Measurements from ENCODE around the gene FER.
"Not testable (repeated sequence)": the region's sequence is repeated elsewhere in the genome, so short reads cannot be mapped to it uniquely, and the experiment has no call there.

Gene FER

DNA sequence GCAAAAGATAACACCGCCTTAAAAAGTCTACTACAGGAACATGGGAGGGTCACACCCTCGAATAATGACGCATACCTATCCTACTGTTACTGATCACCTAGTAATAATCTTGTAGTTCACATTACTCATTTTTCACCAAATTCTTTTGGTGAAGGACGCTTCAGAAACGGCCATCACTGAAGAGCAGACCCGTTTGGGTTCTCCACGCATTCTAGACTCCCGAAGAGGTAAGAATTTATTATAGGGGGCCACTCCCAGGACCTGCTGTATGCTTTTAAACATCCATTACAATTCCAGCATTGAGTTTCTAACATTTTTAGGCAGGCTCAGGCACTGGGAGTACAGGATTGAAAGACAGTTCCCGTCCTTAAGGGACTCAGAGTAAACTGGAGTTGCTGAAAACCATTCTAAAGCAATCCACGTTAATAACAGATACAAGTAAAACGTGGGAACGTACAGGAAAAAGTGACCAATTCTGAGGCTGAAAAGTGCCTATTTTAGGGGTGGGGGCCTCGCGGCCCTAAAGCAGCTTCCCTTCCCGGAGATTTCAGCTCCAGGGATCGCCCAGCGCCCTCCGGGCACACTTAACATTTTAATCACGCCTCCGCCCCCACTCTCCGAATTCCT lies at the start of gene FER:
TSS of gene FER (plus strand) at position 124 of the 627 bp plus-strand sequence. CDS start 50,286 bp downstream, outside the sequence.
- no peaks in the 10 kb centered on the region for H3K4me1 ChIP-seq (ENCODE audit: insufficient read depth, low read length)

DNA sequence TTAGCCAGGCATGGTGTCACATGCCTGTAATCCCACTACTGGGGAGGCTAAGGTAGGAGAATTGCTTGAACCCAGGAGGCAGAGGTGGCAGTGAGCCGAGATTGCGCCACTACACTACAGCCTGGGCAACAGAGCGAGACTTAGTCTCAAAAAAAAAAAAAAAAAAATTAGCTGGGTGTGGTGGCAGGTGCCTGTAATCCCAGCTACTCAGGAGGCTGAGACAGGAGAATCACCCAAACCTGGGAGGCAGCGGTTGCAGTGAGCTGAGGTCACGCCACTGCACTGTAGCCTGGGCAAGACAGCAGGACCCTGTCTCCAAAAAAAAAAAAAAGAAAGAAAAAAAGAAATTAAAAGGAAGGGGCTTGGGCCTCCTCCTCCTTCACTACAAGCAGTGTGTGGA lies 47.3 kb upstream of the FER start:
- H3K9ac ChIP-seq (ENCODE audit: low read length); H3K4me3 ChIP-seq (ENCODE audit: low read depth in 1 of 2, low read length in 2 of 2); H3K27me3 ChIP-seq (ENCODE audit: control insufficient read depth in 1 of 2, insufficient read depth in 2 of 2, low read length in 2 of 2); H3K4me1 ChIP-seq (ENCODE audit: insufficient read depth, low read length); H3K27ac ChIP-seq (ENCODE audit: low read depth, low read length); H3K36me3 ChIP-seq (ENCODE audit: insufficient read depth, low read length); H3K9me3 ChIP-seq (ENCODE audit: low read length): not testable (repeated sequence)

More for the DNA sequence above, at the start of gene FER:
- Histone ChIP-seq H3K9ac (ENCODE audit: low read length) (peak within 1 kb of the TSS; percentile 99), H3K27ac (ENCODE audit: low read depth, low read length) (peak within 1 kb of the TSS; percentile 98), H3K27me3 (ENCODE audit: control insufficient read depth in 1 of 2, insufficient read depth in 2 of 2, low read length in 2 of 2) (no peaks in the 10 kb centered on the region), H3K9me3 (ENCODE audit: low read length) (no peaks in the 10 kb centered on the region), H3K36me3 (ENCODE audit: insufficient read depth, low read length) (no peaks in the 10 kb centered on the region), H3K4me3 (ENCODE audit: low read depth in 1 of 2, low read length in 2 of 2) (peak within 1 kb of the TSS; percentile 97 to 99)

GRCh38 chr5:108700930-108701329 lies 46.8 kb upstream of the FER start:
- Histone ChIP-seq H3K9ac (ENCODE audit: low read length) (no peak overlapping the region), H3K36me3 (ENCODE audit: insufficient read depth, low read length) (no peaks in the 10 kb centered on the region), H3K4me1 (ENCODE audit: insufficient read depth, low read length) (no peaks in the 10 kb centered on the region), H3K27ac (ENCODE audit: low read depth, low read length) (no peak overlapping the region), H3K4me3 (ENCODE audit: low read depth in 1 of 2, low read length in 2 of 2) (no peak overlapping the region), H3K9me3 (ENCODE audit: low read length) (no peaks in the 10 kb centered on the region), H3K27me3 (ENCODE audit: control insufficient read depth in 1 of 2, insufficient read depth in 2 of 2, low read length in 2 of 2) (no peaks in the 10 kb centered on the region)

- Histone ChIP-seq H3K27me3 (ENCODE audit: control insufficient read depth in 1 of 2, insufficient read depth in 2 of 2, low read length in 2 of 2) (no peaks in the 10 kb centered on the region), H3K4me3 (ENCODE audit: low read depth in 1 of 2, low read length in 2 of 2) (no peak overlapping the region), H3K9me3 (ENCODE audit: low read length) (no peaks in the 10 kb centered on the region), H3K4me1 (ENCODE audit: insufficient read depth, low read length) (no peaks in the 10 kb centered on the region), H3K27ac (ENCODE audit: low read depth, low read length) (no peak overlapping the region), H3K9ac (ENCODE audit: low read length) (no peak overlapping the region), H3K36me3 (ENCODE audit: insufficient read depth, low read length) (no peaks in the 10 kb centered on the region)
Measured at GRCh38 chr5:108702546-108702945, 45.2 kb upstream of the FER start.

GRCh38 chr5:108703313-108703712 lies 44.4 kb upstream of the FER start:
- Histone ChIP-seq H3K4me1 (ENCODE audit: insufficient read depth, low read length) (no peaks in the 10 kb centered on the region), H3K9ac (ENCODE audit: low read length) (no peak overlapping the region), H3K27ac (ENCODE audit: low read depth, low read length) (no peak overlapping the region), H3K27me3 (ENCODE audit: control insufficient read depth in 1 of 2, insufficient read depth in 2 of 2, low read length in 2 of 2) (no peaks in the 10 kb centered on the region), H3K4me3 (ENCODE audit: low read depth in 1 of 2, low read length in 2 of 2) (no peak overlapping the region), H3K36me3 (ENCODE audit: insufficient read depth, low read length) (no peaks in the 10 kb centered on the region), H3K9me3 (ENCODE audit: low read length) (no peaks in the 10 kb centered on the region)

GRCh38 chr5:108707141-108707540 lies 40.6 kb upstream of the FER start:
- H3K9me3 ChIP-seq (ENCODE audit: low read length), result no peaks in the 10 kb centered on the region
- H3K36me3 ChIP-seq (ENCODE audit: insufficient read depth, low read length), result no peaks in the 10 kb centered on the region
- no peak overlapping the region for H3K4me3 ChIP-seq (ENCODE audit: low read depth in 1 of 2, low read length in 2 of 2)
- no peaks in the 10 kb centered on the region for H3K27me3 ChIP-seq (ENCODE audit: control insufficient read depth in 1 of 2, insufficient read depth in 2 of 2, low read length in 2 of 2)
- H3K9ac ChIP-seq (ENCODE audit: low read length), result no peak overlapping the region
- no peaks in the 10 kb centered on the region for H3K4me1 ChIP-seq (ENCODE audit: insufficient read depth, low read length)
- no peak overlapping the region for H3K27ac ChIP-seq (ENCODE audit: low read depth, low read length)

GRCh38 chr5:108711898-108712297 lies 35.8 kb upstream of the FER start:
- Histone ChIP-seq H3K9ac (ENCODE audit: low read length) (no peak overlapping the region), H3K4me1 (ENCODE audit: insufficient read depth, low read length) (no peaks in the 10 kb centered on the region), H3K4me3 (ENCODE audit: low read depth in 1 of 2, low read length in 2 of 2) (no peak overlapping the region), H3K36me3 (ENCODE audit: insufficient read depth, low read length) (no peaks in the 10 kb centered on the region), H3K9me3 (ENCODE audit: low read length) (no peaks in the 10 kb centered on the region), H3K27me3 (ENCODE audit: control insufficient read depth in 1 of 2, insufficient read depth in 2 of 2, low read length in 2 of 2) (no peaks in the 10 kb centered on the region), H3K27ac (ENCODE audit: low read depth, low read length) (no peak overlapping the region)

- no peak overlapping the region for H3K27ac ChIP-seq (ENCODE audit: low read depth, low read length)
- no peaks in the 10 kb centered on the region for H3K36me3 ChIP-seq (ENCODE audit: insufficient read depth, low read length)
- no peaks in the 10 kb centered on the region for H3K27me3 ChIP-seq (ENCODE audit: control insufficient read depth in 1 of 2, insufficient read depth in 2 of 2, low read length in 2 of 2)
- no peak overlapping the region for H3K4me3 ChIP-seq (ENCODE audit: low read depth in 1 of 2, low read length in 2 of 2)
- H3K9me3 ChIP-seq (ENCODE audit: low read length), result no peaks in the 10 kb centered on the region
- no peak overlapping the region for H3K9ac ChIP-seq (ENCODE audit: low read length)
- no peaks in the 10 kb centered on the region for H3K4me1 ChIP-seq (ENCODE audit: insufficient read depth, low read length)
Measured at GRCh38 chr5:108715408-108715807, 32.3 kb upstream of the FER start.

DNA sequence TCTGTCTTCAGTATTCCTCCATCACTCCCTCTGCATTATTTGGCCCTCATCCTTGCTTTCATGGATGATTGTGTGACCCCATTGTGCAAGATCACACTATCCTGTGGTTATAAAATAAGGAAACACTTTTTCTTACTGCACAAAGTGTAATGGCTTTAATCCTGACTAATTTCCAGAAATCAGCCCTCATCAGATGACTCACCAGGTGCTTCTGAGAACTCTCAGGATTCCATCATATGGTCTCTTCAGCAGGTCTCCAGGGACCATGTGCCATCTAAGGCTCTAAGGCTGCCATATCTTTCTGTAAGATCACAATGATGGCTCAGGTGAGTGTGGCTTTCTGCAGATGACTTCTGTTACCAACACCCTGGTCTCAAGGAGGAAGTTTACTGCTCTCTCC lies 27.3 kb upstream of the FER start:
- Histone ChIP-seq H3K27me3 (ENCODE audit: control insufficient read depth in 1 of 2, insufficient read depth in 2 of 2, low read length in 2 of 2) (no peaks in the 10 kb centered on the region), H3K9me3 (ENCODE audit: low read length) (no peaks in the 10 kb centered on the region), H3K9ac (ENCODE audit: low read length) (no peak overlapping the region), H3K27ac (ENCODE audit: low read depth, low read length) (no peak overlapping the region), H3K36me3 (ENCODE audit: insufficient read depth, low read length) (no peaks in the 10 kb centered on the region), H3K4me1 (ENCODE audit: insufficient read depth, low read length) (no peaks in the 10 kb centered on the region), H3K4me3 (ENCODE audit: low read depth in 1 of 2, low read length in 2 of 2) (no peak overlapping the region)

- Histone ChIP-seq H3K27ac (ENCODE audit: low read depth, low read length) (peak overlapping the region; percentile 83), H3K9ac (ENCODE audit: low read length) (no peak overlapping the region), H3K9me3 (ENCODE audit: low read length) (no peaks in the 10 kb centered on the region), H3K27me3 (ENCODE audit: control insufficient read depth in 1 of 2, insufficient read depth in 2 of 2, low read length in 2 of 2) (no peaks in the 10 kb centered on the region), H3K4me3 (ENCODE audit: low read depth in 1 of 2, low read length in 2 of 2) (peak overlapping the region; percentile 48 to 86), H3K4me1 (ENCODE audit: insufficient read depth, low read length) (peaks cover 7% of the 10 kb centered on the region), H3K36me3 (ENCODE audit: insufficient read depth, low read length) (no peaks in the 10 kb centered on the region)
Measured at GRCh38 chr5:108726446-108727235, 21.1 kb upstream of the FER start.

GRCh38 chr5:108727236-108727650 lies 20.5 kb upstream of the FER start:
- peaks cover 7% of the 10 kb centered on the region for H3K4me1 ChIP-seq (ENCODE audit: insufficient read depth, low read length)
- H3K9ac ChIP-seq (ENCODE audit: low read length), result peak overlapping the region; percentile 2

More at GRCh38 chr5:108727236-108727650, 20.5 kb upstream of the FER start:
- Histone ChIP-seq H3K9me3 (ENCODE audit: low read length) (no peaks in the 10 kb centered on the region), H3K27me3 (ENCODE audit: control insufficient read depth in 1 of 2, insufficient read depth in 2 of 2, low read length in 2 of 2) (no peaks in the 10 kb centered on the region), H3K27ac (ENCODE audit: low read depth, low read length) (peak overlapping the region; percentile 83), H3K4me3 (ENCODE audit: low read depth in 1 of 2, low read length in 2 of 2) (peak overlapping the region; percentile 48 to 86), H3K36me3 (ENCODE audit: insufficient read depth, low read length) (no peaks in the 10 kb centered on the region)

Data from muscle layer of colon (tissue), 2 donors.